Fibroblast of gingiva (primary cell): ENCODE measurements around the gene ZMYM4.
"Not testable (repeated sequence)": the region's sequence is repeated elsewhere in the genome, so short reads cannot be mapped to it uniquely, and the experiment has no call there.

ENCODE experiments used
- DNase-seq: peaks from one replicate; pipeline ENCODE4 v3.0.0-alpha.2; 2011; ENCODE audit warnings: low read depth

ZMYM4 gene

DNA sequence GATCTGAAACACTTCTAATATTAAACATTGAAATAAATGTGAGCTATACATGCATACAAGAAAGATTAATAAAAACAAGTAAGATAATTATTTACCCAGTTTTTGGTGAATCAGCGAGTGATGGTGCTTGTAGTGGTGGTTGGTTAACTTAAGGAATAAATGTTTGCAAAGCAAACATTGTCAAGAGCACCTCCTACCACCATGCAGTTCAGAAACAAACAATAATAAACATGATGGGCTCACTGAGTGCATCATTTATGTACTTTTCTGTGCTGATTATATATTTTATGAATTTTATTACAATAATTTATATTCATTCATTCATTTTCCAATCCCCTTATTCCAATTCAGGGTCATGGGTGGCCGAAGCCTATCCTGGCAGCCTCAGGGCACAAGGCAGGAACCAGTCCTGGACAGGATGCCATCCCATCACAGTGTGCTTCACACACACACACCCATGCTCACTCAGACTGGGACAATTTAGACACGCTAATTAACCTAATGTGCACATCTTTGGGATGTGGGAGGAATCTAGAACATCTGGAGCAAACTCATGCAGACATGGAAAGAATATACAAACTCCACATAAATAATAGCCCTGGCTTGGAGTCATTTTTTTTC, 57.8 kb downstream of the ZMYM4 start:
- no peak for DNase-seq

- not testable (repeated sequence) for DNase-seq
These were observed 63.1 kb downstream of the ZMYM4 start for GRCh38 chr1:35331618-35332017.

DNA sequence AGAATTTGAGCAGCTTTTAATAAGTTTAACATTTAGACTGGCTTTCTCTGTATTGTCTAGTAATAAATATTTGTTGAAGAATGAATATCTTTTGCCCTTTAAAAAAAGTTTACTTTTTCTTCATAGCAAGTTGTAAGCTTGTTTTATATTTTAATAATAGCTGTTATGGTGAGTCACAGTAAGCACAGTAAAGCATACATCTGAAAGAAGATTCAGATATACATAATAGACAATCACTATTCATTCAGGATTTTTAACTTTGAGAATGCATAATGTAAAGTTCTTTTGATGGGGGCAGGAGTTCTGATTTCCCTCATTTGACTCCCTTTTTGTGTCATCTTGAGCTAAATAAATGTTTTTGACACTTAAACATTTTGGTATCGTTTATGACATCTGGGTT, 66.0 kb downstream of the ZMYM4 start:
- DNase-seq: no peak

GRCh38 chr1:35340519-35340918, 72.0 kb downstream of the ZMYM4 start:
- DNase-seq: no peak

GRCh38 chr1:35345439-35345981, 77.0 kb downstream of the ZMYM4 start:
- DNase-seq: peak; percentile 73

DNA sequence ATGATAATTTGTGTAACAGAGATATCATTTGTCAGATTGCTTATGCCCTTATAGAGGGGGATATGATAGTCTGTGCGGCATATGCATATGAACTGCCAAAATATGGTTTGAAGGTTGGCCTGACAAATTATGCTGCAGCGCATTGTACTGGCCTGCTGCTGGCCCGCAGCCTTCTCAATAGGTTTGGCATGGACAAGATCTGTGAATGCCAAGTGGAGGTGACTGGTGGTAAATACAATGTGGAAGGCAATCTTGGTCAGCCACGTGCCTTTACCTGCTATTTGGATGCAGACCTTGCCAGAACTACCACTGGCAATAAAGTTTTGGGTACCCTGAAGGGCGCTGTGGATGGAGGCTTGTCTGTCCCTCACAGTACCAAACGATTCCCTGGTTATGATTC, 82.4 kb downstream of the ZMYM4 start:
- DNase-seq: no peak

DNA sequence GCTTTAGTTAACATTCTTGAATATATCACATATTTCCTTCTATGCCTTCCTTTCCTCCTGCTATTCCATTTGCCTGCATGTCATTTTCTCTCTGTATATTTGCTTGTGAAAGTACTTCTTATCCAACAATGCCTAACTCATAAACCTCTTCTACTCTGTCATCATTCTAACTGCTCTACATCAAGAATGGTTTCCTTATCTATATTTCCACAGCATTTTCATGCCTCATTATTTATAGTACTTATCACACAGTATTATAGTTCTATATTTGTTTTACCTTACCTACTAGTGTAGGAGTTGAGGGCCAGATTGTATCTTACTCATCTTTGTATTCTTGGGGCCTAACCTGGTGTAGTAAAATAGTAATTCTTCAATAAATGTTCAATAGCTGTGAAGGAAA, 91.5 kb downstream of the ZMYM4 start:
- DNase-seq: no peak

- DNase-seq: no peak
These were observed 93.1 kb downstream of the ZMYM4 start for GRCh38 chr1:35361638-35362037.

GRCh38 chr1:35364741-35365140, 96.2 kb downstream of the ZMYM4 start:
- no peak for DNase-seq

- no peak for DNase-seq
These were observed 99.4 kb downstream of the ZMYM4 start for GRCh38 chr1:35367914-35368313.

DNA sequence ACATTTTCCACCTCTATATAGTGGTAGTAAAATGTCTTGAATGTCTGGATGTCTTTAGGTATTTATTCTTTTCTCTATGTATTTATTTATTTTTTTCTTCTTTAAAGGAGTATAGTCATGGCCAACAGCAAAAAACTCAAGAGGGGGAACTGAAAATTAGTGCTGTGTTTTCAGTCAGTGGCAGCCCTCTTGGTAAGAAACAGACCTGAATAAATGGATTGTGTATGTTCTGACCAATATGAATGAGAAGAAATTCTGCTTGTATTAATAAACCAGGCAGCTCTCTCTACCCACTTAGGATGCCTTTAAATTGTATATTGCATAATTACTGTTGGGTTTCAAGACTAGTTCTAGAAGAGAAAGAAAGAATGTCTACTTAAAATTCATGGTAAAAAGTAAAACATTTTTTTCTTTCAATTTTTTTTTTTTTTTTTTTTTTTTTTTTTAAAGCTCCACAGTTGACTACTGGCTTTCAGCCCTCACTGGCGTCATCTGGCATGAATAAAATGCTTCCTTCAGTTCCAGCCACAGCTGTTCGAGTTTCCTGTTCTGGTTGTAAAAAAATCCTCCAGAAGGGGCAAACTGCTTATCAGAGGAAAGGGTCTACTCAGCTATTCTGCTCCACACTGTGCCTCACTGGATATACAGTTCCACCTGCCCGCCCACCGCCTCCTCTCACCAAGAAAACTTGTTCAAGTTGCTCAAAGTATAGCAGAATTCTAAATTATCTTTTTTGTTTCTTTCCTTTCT, 101.6 kb downstream of the ZMYM4 start:
- peak; percentile 69 for DNase-seq

GRCh38 chr1:35371506-35371905, 103.0 kb downstream of the ZMYM4 start:
- no peak for DNase-seq

DNA sequence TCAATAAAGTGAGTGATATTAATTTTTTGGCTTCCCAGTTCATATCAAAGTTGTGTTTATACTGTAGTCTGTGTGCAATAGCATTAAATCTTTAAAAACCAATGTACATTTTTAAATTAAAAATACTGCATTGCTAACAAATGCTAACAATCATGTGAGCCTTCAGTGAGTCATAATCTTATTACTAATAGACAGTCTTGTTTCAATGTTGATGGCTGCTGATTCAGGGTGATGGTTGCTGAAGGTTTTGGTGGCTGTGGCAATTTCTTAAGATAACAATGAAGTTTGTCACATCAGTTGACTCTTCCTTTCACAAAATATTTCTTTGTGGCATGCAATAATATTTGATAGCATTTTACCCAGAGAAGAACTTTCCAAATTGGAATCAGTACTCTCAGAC, 109.0 kb downstream of the ZMYM4 start:
- no peak for DNase-seq

DNA sequence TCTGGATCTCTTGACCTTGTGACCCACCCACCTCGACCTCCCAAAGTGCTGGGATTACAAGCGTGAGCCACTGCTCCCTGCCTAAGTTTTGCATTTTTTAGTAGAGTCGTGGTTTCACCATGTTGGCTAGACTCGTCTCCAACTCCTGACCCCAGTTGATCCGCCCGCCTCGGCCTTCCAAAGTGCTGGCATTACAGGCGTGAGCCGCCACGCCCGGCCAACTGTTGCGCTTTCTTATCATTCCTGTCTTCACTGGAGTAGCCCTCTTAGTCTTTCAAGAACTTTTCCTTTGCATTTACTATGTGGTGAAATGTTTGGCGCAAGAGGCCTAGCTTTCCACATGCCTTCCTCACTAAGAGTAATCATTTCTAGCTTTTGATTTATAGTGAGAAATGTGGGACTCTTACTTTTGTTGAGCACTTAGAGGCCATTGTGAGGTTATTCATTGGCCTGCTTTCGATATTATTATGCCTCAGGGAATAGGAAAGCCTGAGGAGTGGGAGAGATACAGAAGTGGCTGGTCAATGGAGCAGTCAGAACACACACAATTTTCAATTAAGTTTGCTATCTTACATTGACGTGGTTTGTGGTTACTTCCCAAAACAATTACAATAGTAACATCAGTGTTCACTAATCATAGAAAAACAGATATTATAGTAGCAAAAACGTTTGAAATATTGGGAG, 111.0 kb downstream of the ZMYM4 start:
- DNase-seq: no peak

- not testable (repeated sequence) for DNase-seq
These were observed 111.6 kb downstream of the ZMYM4 start for GRCh38 chr1:35380111-35380510.

GRCh38 chr1:35382107-35382506, 113.6 kb downstream of the ZMYM4 start:
- DNase-seq: no peak

GRCh38 chr1:35386290-35386689, 117.8 kb downstream of the ZMYM4 start:
- DNase-seq: no peak

GRCh38 chr1:35386959-35387358, 118.5 kb downstream of the ZMYM4 start:
- no peak for DNase-seq

- DNase-seq: no peak
These were observed 122.3 kb downstream of the ZMYM4 start for GRCh38 chr1:35390600-35391494.

DNA sequence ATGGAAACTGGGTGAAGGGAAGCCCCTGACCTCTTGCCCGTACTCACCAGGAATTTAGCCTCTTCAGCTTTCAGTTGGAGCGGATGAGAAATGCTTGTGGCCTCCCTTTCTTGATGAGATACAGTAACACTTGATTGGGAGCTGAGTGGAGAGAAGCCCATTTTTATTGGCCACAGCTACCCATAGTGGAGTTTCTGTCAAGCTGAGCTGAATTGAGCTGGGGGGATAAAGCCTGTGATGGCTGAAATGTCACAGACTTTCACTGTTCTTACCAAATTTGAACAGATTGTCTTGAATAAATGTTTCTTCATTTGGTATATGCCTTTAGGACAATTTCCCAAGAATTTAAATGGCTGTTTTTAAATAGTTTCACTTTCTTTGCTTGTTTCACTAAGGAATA, 125.9 kb downstream of the ZMYM4 start:
- no peak for DNase-seq

GRCh38 chr1:35398739-35399138, 130.2 kb downstream of the ZMYM4 start:
- DNase-seq: no peak

DNA sequence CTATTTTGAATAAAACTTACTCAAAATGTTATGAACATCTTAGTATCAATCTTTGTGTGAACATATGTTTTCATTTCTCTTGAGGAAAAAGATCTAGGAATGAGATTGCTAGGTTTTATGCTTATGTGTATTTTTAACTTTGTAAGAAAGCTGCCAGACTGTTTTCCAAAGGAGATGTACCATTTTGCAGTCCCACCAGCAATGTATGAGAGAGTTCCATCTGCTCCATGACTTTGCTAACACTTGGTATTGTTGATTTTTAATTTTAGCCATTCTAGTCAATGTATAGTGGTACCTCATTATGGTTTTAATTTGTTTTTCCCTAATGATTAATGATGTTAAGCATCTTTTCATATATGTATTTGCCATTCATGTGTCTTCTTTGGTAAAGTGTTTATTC, 132.5 kb downstream of the ZMYM4 start:
- DNase-seq: no peak
